ENCODE measurements around the gene KCNQ1. TPM values are rescaled to one million over a fixed set of nuclear protein-coding genes. Genes with fewer than 3 reads are reported as not detected.

Gene KCNQ1
- total and polyA plus RNA-seq, 7 donors = 1.1 to 25.2 (median 3.8) TPM

GRCh38 chr11:2413742-2414579 is 30.8 kb upstream of the KCNQ1 start:
- no peak for DNase-seq
- peaks cover 0 to 1% (median 0%) of the 10 kb centered on the region in 4 donors for H3K4me1 ChIP-seq
- no peak overlapping the region for H3K27ac ChIP-seq
- WGBS, 2 donors = 88 to 89% methylated on average over 43 of the region's 43 CpGs
- no peaks in the 10 kb centered on the region for H3K9me3 ChIP-seq
- no peaks in the 10 kb centered on the region for H3K27me3 ChIP-seq
- no peaks in the 10 kb centered on the region for H3K36me3 ChIP-seq
- H3K4me3 ChIP-seq = no peak overlapping the region
- intact Hi-C loops (cut with DNase I) = no loop called here
- no peak for TF ChIP-seq CTCF (IDR thresholded peaks at IDR 0.05)
- no peak for TF ChIP-seq POLR2A (IDR thresholded peaks at IDR 0.05)

- Histone ChIP-seq H3K9me3 (no peaks in the 10 kb centered on the region), H3K4me1 (peaks cover 0 to 4% (median 0%) of the 10 kb centered on the region in 4 donors), H3K27me3 (no peaks in the 10 kb centered on the region), H3K36me3 (no peaks in the 10 kb centered on the region), H3K27ac (no peak overlapping the region), H3K4me3 (no peak overlapping the region)
- TF ChIP-seq EP300 (IDR thresholded peaks at IDR 0.05) (no peak), POLR2AphosphoS5 (IDR thresholded peaks at IDR 0.05) (no peak), CTCF (IDR thresholded peaks at IDR 0.05) (no peak), POLR2A (IDR thresholded peaks at IDR 0.05) (no peak)
- no peak for DNase-seq
- intact Hi-C loops (cut with DNase I) = no loop called here
- 90 to 93% methylated on average over 35 of the region's 35 CpGs for WGBS, 2 donors
These were observed 30.2 kb upstream of the KCNQ1 start for GRCh38 chr11:2414616-2415015.

DNA sequence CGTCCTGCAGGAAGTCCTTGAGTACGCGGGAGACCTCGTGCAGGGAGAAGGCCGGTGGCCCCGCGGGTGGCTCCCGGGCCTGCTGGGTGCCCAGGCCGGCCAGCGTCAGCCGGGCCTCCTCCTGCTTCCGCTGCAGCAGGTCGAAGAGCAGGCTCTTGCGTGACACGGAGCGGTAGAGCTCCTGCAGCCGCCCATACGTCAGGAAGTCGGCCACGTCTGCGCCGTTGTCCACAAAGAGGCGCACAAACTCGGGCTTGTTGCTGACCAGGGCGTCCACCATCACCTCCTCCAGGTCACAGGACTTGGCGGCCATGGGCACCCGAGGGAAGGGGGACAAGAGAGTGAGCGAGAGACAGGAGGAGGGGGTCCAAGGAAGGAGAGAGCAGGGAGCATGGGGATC is 29.6 kb upstream of the KCNQ1 start:
- no peaks in the 10 kb centered on the region for H3K27me3 ChIP-seq
- no peak overlapping the region for H3K27ac ChIP-seq
- no peak overlapping the region for H3K4me3 ChIP-seq
- no peaks in the 10 kb centered on the region for H3K36me3 ChIP-seq
- WGBS, 2 donors = 90 to 91% methylated on average over 28 of the region's 28 CpGs
- peaks cover 0 to 10% (median 5%) of the 10 kb centered on the region in 4 donors for H3K4me1 ChIP-seq
- no peaks in the 10 kb centered on the region for H3K9me3 ChIP-seq
- intact Hi-C loops (cut with DNase I) = no loop called here
- no peak for TF ChIP-seq POLR2A (IDR thresholded peaks at IDR 0.05)
- no peak for TF ChIP-seq EP300 (IDR thresholded peaks at IDR 0.05)
- TF ChIP-seq POLR2AphosphoS5 (IDR thresholded peaks at IDR 0.05) = no peak
- TF ChIP-seq CTCF (IDR thresholded peaks at IDR 0.05) = no peak
- DNase-seq = no peak

DNA sequence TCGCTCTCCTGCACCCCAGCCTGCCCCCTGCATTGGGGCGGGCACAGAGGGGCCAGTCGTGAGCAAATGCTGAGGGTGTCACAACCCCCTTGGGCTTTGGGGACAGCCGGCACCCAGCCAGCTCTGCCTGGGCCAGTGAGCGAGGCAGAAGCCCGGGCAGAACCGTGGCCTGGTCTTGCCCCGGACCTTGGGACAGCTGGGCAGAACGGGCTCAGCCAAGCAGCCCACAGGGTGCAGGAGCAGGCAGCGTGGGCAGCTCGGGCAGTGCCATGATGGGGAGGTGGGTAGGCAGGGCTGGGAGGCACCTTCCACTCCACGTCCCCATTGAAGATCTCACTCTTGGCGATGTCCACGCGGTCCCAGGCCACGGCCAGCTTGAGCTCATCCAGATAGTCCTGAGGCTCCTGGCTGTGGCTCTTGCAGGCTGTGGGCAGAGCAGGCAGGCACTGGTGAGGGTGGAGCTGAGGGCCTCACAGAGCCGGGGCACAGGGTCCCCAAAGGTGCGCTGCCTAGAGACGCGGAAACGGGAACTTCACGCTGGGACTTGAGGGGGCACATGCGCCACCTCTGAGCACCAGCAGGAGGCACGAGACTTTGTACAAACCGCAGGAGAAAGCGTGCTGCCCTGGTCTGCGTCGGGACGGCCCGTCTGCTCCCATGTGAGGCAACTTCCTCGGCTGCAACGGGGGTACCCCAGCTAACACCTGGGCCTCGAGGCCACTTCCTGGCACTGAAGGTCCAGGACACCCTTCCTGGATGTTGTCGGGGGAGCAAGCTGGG is 29.0 kb upstream of the KCNQ1 start:
- no peak for DNase-seq

More for the DNA sequence above, 29.0 kb upstream of the KCNQ1 start:
- intact Hi-C loops (cut with DNase I) = no loop called here
- no peak overlapping the region for H3K27ac ChIP-seq
- TF ChIP-seq CTCF (IDR thresholded peaks at IDR 0.05) = no peak
- TF ChIP-seq EP300 (IDR thresholded peaks at IDR 0.05) = no peak
- no peak for TF ChIP-seq POLR2AphosphoS5 (IDR thresholded peaks at IDR 0.05)
- TF ChIP-seq POLR2A (IDR thresholded peaks at IDR 0.05) = no peak
- no peak overlapping the region for H3K4me3 ChIP-seq
- no peaks in the 10 kb centered on the region for H3K36me3 ChIP-seq
- peaks cover 0 to 16% (median 11%) of the 10 kb centered on the region in 4 donors for H3K4me1 ChIP-seq
- 84 to 86% methylated on average over 34 of the region's 34 CpGs for WGBS, 2 donors
- H3K27me3 ChIP-seq = no peaks in the 10 kb centered on the region
- H3K9me3 ChIP-seq = no peaks in the 10 kb centered on the region

Data from sigmoid colon (tissue), 7 donors.